ENCODE data around the gene TUBGCP2. TPM values are rescaled to one million over a fixed set of nuclear protein-coding genes. Genes with fewer than 3 reads are reported as not detected.

Gene TUBGCP2
- total RNA-seq, 4 donors from 2014 or later: 37.5 to 68.3 (median 47.6) TPM

DNA sequence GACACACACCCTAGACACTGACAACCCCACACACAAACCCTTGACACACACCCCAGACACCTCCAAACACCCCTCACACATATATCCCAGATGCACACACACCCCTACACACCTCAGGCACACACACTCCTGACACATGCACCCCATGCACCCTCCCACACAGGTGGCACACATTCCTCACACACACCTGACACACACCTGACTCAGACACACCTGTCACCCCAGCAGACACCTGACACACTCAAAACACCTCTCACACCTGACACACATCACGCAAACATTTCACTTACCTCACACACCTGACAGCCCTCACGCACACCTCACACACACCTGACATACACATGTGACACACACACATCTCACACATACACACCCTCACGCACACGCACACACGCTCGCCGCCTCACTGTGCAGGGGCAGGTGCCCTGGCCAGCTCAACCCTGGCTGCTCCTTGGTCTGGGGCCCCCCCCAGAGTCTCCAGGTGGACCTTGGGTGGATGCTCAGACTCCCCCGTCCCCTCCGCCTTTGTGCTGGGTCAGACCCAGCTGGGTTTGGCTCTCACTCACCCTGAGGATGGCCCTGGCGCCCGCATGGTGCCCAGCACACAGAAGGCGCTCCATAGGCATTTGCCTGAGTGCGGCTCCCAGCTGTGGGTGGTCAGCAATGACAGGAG is 31.2 kb upstream of the TUBGCP2 start:
- intact Hi-C loops (cut with DNase I; ENCODE audit: low total_unique reads): no loop called here
- peaks cover 53% of the 10 kb centered on the region for H3K27me3 ChIP-seq
- H3K27ac ChIP-seq: no peak overlapping the region
- TF ChIP-seq POLR2A (IDR thresholded peaks at IDR 0.05) (no peak), POLR2AphosphoS5 (IDR thresholded peaks at IDR 0.05) (no peak)
- TF ChIP-seq, protein P1, sequence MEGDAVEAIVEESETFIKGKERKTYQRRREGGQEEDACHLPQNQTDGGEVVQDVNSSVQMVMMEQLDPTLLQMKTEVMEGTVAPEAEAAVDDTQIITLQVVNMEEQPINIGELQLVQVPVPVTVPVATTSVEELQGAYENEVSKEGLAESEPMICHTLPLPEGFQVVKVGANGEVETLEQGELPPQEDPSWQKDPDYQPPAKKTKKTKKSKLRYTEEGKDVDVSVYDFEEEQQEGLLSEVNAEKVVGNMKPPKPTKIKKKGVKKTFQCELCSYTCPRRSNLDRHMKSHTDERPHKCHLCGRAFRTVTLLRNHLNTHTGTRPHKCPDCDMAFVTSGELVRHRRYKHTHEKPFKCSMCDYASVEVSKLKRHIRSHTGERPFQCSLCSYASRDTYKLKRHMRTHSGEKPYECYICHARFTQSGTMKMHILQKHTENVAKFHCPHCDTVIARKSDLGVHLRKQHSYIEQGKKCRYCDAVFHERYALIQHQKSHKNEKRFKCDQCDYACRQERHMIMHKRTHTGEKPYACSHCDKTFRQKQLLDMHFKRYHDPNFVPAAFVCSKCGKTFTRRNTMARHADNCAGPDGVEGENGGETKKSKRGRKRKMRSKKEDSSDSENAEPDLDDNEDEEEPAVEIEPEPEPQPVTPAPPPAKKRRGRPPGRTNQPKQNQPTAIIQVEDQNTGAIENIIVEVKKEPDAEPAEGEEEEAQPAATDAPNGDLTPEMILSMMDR (IDR thresholded peaks at IDR 0.05): no peak
- H3K36me3 ChIP-seq: no peaks in the 10 kb centered on the region
- in situ Hi-C loops (cut with MboI; ENCODE audit: low pct_ligation_motif_present in 1 of 4, low pct_unique_long_range_greater_than_20kb in 1 of 4, low sequenced_read_pairs in 3 of 4): no loop called here
- H3K4me3 ChIP-seq: no peak overlapping the region
- no peaks in the 10 kb centered on the region for H3K9me3 ChIP-seq
- peaks cover 14 to 20% (median 19%) of the 10 kb centered on the region in 4 donors for H3K4me1 ChIP-seq
- 76 to 89% methylated on average over 2 to 13 of the region's 13 CpGs for WGBS, 2 donors (ENCODE audit: low coverage in 1 of 2)
- DNase-seq: no peak

DNA sequence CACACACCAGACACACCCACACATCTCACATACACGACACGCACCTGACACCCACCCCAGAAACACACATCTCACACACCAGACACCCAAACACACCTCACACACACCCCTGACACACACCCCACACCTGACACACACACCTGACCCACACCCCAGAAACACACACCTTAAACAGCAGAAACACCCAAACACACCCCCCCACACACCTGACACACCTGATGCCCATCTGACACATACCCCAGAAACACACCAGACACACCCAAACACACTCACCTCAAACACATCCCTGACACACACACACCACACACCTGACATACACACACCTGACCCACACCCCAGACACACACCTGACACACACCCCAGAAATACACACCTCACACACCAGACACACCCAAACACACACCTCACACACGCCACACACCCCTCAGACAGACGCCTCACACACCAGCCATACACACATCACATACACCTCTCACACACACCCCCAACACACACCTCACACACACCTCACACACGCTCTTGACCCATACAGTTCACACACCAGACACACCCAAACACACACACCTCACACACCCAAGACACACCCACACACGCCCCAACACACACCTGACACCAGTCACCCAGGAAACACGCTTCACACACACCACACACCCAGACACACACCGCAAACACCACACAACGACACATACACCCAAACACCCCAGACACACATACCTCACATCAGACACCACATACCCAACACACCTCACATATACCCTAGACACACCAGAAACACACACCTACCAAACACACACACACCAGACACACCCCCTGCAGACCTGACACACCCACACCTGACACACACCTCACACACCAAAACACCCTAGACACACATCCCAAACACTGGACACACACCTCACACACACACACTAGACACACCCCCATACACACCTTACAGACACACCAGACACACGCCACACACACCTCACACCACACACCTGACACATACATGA is 29.7 kb upstream of the TUBGCP2 start:
- no peak for DNase-seq
- Histone ChIP-seq H3K4me1 (peaks cover 14 to 21% (median 20%) of the 10 kb centered on the region in 4 donors), H3K27ac (no peak overlapping the region), H3K27me3 (peaks cover 50% of the 10 kb centered on the region), H3K4me3 (no peak overlapping the region), H3K9me3 (no peaks in the 10 kb centered on the region), H3K36me3 (no peaks in the 10 kb centered on the region)
- TF ChIP-seq, protein P1 (IDR thresholded peaks at IDR 0.05): no peak
- TF ChIP-seq POLR2A (IDR thresholded peaks at IDR 0.05): no peak
- no peak for TF ChIP-seq EP300 (IDR thresholded peaks at IDR 0.05; ENCODE audit: low read depth)
- TF ChIP-seq POLR2AphosphoS5 (IDR thresholded peaks at IDR 0.05): no peak
- 70 to 71% methylated on average over 5 to 10 of the region's 10 CpGs for WGBS, 2 donors (ENCODE audit: low coverage in 1 of 2)
- intact Hi-C loops (cut with DNase I; ENCODE audit: low total_unique reads): no loop called here
- in situ Hi-C loops (cut with MboI; ENCODE audit: low pct_ligation_motif_present in 1 of 4, low pct_unique_long_range_greater_than_20kb in 1 of 4, low sequenced_read_pairs in 3 of 4): no loop called here

DNA sequence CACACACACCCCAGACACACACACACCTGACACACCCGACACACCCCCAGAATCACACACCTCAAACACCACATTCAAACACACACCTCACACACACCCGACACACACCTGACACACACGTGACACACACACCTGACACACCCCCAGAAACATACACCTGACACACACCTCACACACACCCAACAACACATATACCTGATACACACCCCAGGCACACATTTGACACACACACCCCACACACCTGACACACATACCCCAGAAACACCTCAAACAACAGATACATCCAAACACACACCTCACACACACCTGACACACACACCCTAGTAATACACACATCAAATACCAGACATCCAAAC is 28.7 kb upstream of the TUBGCP2 start:
- H3K9me3 ChIP-seq: no peaks in the 10 kb centered on the region
- H3K4me1 ChIP-seq: peaks cover 14 to 21% (median 20%) of the 10 kb centered on the region in 4 donors
- 59% methylated on average over 3 of the region's 3 CpGs; no CpG with 5 or more reads in 1 of the 2 donors for WGBS, 2 donors (ENCODE audit: low coverage in 1 of 2)
- H3K4me3 ChIP-seq: no peak overlapping the region
- no peak overlapping the region for H3K27ac ChIP-seq
- H3K36me3 ChIP-seq: no peaks in the 10 kb centered on the region
- in situ Hi-C loops (cut with MboI; ENCODE audit: low pct_ligation_motif_present in 1 of 4, low pct_unique_long_range_greater_than_20kb in 1 of 4, low sequenced_read_pairs in 3 of 4): no loop called here
- peaks cover 54% of the 10 kb centered on the region for H3K27me3 ChIP-seq
- no peak for TF ChIP-seq POLR2AphosphoS5 (IDR thresholded peaks at IDR 0.05)
- TF ChIP-seq EP300 (IDR thresholded peaks at IDR 0.05; ENCODE audit: low read depth): no peak
- TF ChIP-seq POLR2A (IDR thresholded peaks at IDR 0.05): no peak
- TF ChIP-seq, protein P1 (IDR thresholded peaks at IDR 0.05): no peak
- intact Hi-C loops (cut with DNase I; ENCODE audit: low total_unique reads): no loop called here
- DNase-seq: no peak
